DMS 273 treated with DMSO at 0.1 percent for 48 hours (cell line): Measurements from ENCODE around the gene SYNJ2.

Experiments used
- DNase-seq: peaks from one replicate; lab custom pipeline; 2025; lab: John Stamatoyannopoulos, UW

Gene SYNJ2

DNA sequence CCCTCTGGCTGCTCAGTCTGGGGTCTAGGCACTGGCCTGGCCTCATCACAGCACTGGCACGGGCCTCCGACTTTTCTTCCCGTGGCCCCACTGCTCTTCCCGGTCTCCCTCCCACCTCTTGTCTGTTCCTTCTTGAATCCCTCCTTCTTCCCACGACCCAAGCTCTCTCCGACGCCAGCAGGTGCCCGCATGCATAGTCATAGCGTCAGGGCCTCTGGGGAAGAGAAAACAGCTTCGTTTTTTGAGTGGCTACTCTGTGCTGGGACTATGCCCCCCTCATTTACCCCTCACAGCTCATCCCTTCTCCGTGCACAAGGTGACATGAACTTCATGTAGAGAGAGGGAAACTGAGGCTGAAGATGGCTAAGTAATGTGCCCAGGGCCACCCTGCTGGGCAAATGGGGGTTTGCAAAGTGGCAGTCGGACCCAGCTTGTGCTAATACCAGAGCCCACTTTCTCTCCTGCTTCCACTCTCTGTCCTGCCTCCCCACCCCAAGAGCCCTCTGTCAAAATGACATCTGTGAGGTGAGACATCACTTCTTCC is 59.2 kb downstream of the SYNJ2 start:
- DNase-seq = no peak

DNA sequence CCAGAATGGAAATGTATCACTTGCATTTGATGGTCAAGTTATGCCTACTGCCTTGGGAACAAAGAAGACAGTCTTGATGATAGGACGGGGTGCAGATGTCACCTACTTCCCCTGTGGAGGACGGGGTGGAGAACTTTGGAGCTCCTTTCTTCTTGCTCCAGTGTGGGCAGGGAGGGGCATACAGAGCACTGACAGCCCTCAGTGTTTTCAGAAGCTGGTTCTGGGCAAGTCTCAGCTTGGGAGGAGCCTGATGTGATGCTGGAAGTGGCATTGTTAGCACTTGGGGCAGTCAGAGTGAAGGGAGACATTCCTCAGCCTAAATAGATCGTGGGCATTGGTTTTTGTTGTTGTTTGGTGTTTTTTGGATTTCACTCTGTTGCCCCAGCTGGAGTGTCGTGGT is 59.7 kb downstream of the SYNJ2 start:
- DNase-seq = no peak

DNA sequence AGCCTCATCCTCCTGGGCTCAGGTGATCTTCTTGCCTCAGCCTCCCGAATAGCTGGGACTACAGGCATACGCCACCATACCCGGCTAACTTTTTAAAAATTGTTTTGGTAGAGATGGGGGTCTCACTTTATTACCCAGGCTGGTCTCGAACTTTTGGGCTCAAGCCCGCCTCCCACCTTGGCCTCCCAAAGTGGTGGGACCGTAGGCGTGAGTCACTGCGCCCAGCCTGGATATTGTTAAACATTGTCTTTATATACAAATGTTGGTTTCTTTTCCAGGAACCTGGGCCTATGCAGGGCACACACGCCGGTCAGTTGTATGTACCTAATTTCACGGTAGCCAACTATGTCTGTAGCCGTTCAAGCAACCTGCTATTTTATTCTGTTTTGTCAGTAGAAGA is 60.1 kb downstream of the SYNJ2 start:
- DNase-seq = no peak

DNA sequence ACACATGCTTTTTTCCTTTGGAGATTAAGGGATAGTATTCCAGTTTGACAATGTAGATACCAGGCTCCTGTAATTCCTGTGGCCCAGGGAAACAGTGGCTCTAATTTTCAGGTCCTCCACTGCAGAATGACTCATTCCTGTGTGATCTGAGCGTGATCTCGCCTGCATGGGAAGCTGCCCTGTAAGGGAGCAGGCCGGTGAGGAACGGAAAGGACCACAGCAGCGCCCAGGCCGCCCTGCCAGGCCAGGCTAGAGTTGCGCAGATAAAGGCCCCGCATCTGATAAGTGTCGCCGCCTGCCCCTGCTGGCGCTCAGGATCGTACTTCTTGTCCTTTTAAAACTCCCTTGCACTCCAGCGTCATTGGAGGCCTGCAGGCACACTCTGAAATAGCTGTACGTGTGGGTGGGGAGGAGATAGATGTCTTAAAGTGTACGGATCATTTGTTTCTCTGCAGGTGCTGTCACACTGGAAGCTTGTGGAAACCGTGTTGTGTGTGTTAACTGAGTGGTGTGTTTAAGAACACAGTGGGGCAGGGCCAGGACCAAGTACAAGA is 60.7 kb downstream of the SYNJ2 start:
- DNase-seq = no peak

DNA sequence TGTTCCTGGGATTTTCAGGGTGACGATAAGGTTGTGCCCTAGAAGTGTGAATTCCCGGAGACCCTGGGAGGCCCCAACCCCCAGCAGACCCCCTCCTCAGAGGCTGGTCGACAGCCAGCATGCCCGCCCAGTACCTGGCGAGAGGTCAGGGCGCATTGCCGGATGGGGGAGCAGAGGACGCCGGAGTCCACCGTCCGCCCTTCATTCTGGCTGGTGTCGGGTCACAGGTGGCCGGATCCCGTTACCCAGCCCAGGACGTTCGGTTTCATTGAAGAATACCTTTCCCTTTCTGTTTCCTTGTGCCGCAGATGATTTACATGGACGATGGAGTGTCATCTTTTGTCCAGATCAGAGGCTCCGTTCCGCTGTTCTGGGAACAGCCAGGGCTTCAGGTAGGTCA is 61.3 kb downstream of the SYNJ2 start:
- no peak for DNase-seq

- DNase-seq = no peak
Measured at GRCh38 chr6:158043586-158044524, 62.2 kb downstream of the SYNJ2 start.

- DNase-seq = no peak
Measured at GRCh38 chr6:158044525-158044888, 62.8 kb downstream of the SYNJ2 start.

DNA sequence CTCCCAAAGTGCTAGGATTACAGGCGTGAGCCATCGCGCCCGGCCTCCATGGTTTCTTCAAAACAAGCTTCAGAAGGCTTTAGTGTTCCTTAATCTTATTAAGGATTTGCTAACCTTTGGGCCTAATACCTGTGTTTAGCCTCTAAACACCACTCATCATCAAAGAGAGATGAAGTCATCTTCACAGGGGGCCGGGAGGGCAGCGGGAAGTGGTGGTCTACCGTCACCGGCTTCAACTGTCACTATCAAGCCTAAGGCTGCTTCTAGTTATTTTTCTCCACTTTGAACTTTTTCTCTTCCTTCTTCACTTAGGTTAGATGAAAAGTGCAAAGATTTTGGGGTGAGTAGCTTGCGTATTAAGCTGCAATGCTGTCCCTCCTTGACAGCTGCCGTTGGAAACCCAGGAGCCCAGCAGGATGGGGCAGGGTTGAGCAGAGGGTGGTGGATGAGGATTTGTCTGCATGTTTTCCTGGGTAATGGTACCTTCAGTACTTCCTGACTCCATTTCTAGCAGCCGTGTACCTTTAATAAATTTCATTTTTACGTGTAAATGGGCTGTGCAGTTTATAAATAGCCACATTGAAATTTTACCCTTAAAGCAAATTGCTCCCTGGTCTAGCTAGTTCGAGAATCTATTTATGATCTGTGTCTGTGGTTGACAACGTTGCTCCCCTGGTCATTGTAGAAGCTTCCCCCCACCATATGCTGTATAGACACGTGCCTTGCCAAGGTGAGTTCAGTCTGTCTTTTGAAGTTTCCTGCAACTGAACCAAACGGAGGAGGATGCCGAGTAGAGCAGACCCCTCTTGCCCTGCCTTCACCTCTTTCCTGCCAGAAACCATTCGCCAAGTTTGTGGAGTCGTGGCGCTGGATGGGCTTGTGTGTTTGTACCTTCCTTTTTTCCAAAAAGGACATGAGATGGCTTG is 64.8 kb downstream of the SYNJ2 start:
- no peak for DNase-seq

DNA sequence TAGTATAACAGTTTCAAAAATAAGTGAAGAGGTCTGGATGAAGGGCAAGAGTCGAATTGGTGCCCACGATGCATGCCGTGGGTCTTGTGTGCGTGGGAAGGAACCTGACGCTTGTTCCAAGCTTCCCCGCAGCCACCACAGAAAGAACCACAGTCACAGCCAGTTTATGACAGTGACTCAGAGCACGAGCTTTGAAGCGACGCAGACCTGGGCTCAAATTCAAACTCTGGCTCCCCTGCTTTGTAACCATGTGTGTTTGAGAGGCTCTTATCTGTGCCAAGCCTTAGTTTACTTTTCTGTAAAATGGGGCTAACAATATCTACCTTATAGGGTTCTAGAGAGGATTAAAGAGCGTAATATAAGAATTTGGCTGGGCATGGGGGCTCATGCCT is 65.5 kb downstream of the SYNJ2 start:
- no peak for DNase-seq

GRCh38 chr6:158047563-158048323 is 66.1 kb downstream of the SYNJ2 start:
- DNase-seq = no peak

DNA sequence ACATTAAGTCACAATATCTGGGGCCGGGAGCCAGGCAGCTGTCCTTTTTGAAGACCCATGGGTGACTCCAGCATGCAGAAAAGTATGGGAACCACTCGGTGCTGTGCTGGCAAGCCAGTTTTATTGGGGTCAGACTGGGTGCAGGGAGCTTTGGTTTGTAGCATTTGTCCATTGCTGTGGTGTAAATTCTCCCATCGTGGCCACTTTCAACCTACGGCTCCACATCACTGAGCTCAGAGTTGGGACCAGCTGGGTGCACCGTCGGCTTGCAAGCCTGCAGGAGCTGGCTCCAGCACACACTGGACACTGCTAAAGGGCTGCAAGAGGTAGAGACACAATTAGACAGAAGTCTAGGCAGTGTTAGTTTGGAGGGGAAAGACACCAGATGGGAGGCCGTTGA is 66.9 kb downstream of the SYNJ2 start:
- DNase-seq = no peak

DNA sequence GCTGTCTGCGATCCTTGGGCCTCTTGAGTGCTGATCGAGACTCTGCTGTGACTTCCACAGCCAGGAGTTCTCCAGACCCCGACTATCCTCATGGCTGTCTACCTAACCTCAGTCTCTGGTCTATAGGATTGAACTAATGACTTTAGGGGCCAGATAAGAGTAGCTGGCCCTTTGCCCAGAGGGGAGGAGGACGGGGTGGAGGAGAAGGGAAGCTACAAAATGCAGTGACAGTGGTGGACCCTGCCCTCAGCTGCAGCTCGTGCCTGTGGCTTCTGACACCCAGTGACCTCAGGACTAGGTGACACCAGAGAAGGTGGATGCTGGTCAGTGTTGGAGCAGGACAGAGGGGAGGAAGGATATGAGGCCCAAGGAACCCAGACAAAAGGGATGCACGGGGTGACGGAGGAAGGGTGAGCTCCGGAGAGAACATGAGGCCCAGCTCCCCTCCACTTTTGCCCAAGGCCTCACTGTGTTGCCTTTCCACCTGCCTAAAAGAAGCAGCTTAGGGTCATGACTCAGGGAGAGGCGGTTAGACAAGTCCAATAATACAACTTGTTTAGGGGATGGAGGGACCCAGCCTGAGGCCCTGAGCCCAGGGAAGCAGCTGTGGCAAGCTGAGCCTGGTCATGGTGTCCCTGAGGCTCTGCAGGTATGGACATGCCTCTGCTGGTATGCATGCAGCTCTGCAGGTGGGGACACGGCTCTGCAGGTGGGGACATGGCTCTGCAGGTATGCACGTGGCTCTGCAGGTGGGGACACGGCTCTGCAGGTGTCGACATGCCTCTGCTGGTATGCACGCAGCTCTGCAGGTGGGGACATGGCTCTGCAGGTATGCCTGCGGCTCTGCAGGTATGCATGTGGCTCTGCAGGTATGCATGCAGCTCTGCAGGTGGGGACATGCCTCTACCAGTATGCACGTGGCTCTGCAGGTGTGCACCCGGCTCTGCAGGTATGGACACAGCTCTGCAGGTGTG is 67.7 kb downstream of the SYNJ2 start:
- no peak for DNase-seq

GRCh38 chr6:158050107-158050735 is 68.6 kb downstream of the SYNJ2 start:
- DNase-seq = no peak

GRCh38 chr6:158050955-158051354 is 69.3 kb downstream of the SYNJ2 start:
- DNase-seq = no peak

- no peak for DNase-seq
Measured at GRCh38 chr6:158051968-158052367, 70.3 kb downstream of the SYNJ2 start.

GRCh38 chr6:158053377-158054313 is 72.0 kb downstream of the SYNJ2 start:
- DNase-seq = no peak

GRCh38 chr6:158056355-158056754 is 74.7 kb downstream of the SYNJ2 start:
- no peak for DNase-seq

DNA sequence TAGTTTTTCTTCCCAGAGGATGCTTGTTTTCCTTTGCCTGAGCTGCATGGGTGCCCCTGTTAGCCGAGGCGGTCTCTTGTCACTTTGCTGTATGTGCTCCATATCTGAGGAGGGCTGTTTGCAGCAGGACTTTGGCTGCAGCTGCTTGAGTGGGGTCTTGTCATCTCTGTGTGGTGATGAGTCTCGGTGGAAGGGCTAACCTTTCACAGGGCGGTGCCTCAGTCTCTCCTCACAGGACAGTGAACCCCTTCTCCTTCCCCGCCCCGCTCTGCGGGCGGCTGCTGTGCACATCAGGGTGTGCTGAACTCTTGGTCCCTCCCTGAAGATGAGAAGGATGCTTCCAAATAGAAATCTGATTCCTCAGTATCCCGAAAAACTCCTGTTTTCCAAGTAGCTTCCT is 75.1 kb downstream of the SYNJ2 start:
- DNase-seq = no peak
